GM12878 (cell line): ENCODE data around the gene CACNA1S. TPM values are rescaled to one million over a fixed set of nuclear protein-coding genes. Genes with fewer than 3 reads are reported as not detected.

Experiments
- ATAC-seq: fragments of 200-7000 bp; cut with Tn5 transposase; 3 replicates; pipeline ENCODE4 v1.9.1; 2020; ENCODE audit warnings: mild to moderate bottlenecking, moderate library complexity
- BruUV-seq: library from RNA; stranded (reverse); fragments of 400-500 nt; replicated peaks from 2 replicates; lab custom pipeline; 2021; lab: Mats Ljungman, UMichigan
- CTCF ChIA-PET: fragments of 300-600 bp; sonication (Branson Sonifier 250); formaldehyde crosslinking; extraction: SDS; loops from one replicate; lab custom pipeline; 2021; ENCODE audit warnings: inconsistent platforms; lab: Yijun Ruan, JAX
- POLR2A ChIA-PET: fragments of 350-600 bp; formaldehyde crosslinking; extraction: SDS; loops from one replicate; lab custom pipeline; 2021; ENCODE audit warnings: inconsistent platforms; lab: Charles Lee
- RAD21 ChIA-PET: fragments of 300-600 bp; sonication (Branson Sonifier 250); formaldehyde crosslinking; loops from one replicate; lab custom pipeline; 2023; ENCODE audit warnings: antibody characterized with exemption; ENCODE audit not compliant: unreplicated experiment; lab: Charles Lee
- SMC1A ChIA-PET: fragments of 300-600 bp; sonication (Branson Sonifier 250); formaldehyde crosslinking; loops from one replicate; lab custom pipeline; 2023; ENCODE audit not compliant: unreplicated experiment, uncharacterized antibody; lab: Charles Lee
- DNase-seq: peaks from one replicate; pipeline ENCODE4 v3.0.0-alpha.2; 2011; ENCODE audit warnings: low read depth, low spot score
- FAIRE-seq: peaks from 3 replicates; lab custom pipeline; 2011; peaks lifted over from hg19 to GRCh38; lab: Jason Lieb, UNC
- H2AFZ ChIP-seq: 2 replicates; pipeline ENCODE4 v1.6.0; 2011; ENCODE audit warnings: low read depth, low read length, control low read depth; ENCODE audit not compliant: control insufficient read depth
- H3K27ac ChIP-seq: 2 replicates; pipeline ENCODE4 v1.5.1; 2011; ENCODE audit warnings: control low read depth; ENCODE audit not compliant: control insufficient read depth, insufficient read depth
- H3K27me3 ChIP-seq, 2 experiments: replicated peaks in 1 of 2; 2 replicates each; pipeline versions ENCODE4 v1.6.0 to v1.6.1; 2011; ENCODE audit warnings: low read length in 1 of 2; ENCODE audit not compliant: control insufficient read depth in 2 of 2, insufficient read depth in 2 of 2
- H3K36me3 ChIP-seq, 2 experiments: 2 replicates each; pipeline ENCODE4 v1.5.1; 2011; ENCODE audit warnings: low read length in 1 of 2; ENCODE audit not compliant: control insufficient read depth in 2 of 2, insufficient read depth in 2 of 2
- H3K4me1 ChIP-seq: 2 replicates; pipeline ENCODE4 v1.6.1; 2011; ENCODE audit warnings: mild to moderate bottlenecking, low read length, moderate library complexity, mixed read lengths; ENCODE audit not compliant: control insufficient read depth, insufficient read depth
- H3K4me2 ChIP-seq: 2 replicates; pipeline ENCODE4 v1.6.0; 2011; ENCODE audit warnings: control low read depth; ENCODE audit not compliant: control insufficient read depth, insufficient read depth
- H3K4me3 ChIP-seq: fragments of 200-600 bp; sonication (generic); 2 replicates; pipeline ENCODE4 v1.5.1; 2016
- H3K79me2 ChIP-seq: 2 replicates; pipeline ENCODE4 v1.6.0; 2011; ENCODE audit warnings: low read length; ENCODE audit not compliant: control insufficient read depth, insufficient read depth
- H3K9ac ChIP-seq: 2 replicates; pipeline ENCODE4 v1.8.0; 2011; ENCODE audit warnings: low read length, control low read depth, mixed read lengths; ENCODE audit not compliant: control insufficient read depth, insufficient read depth
- H3K9me3 ChIP-seq: replicated peaks from 3 replicates; pipeline ENCODE4 v1.5.1; 2011; ENCODE audit warnings: mild to moderate bottlenecking, low read length; ENCODE audit not compliant: control insufficient read depth, insufficient read depth
- H4K20me1 ChIP-seq: 2 replicates; pipeline ENCODE4 v1.6.0; 2011; ENCODE audit not compliant: control insufficient read depth, insufficient read depth
- BHLHE40 ChIP-seq, 2 experiments: fragments of 450-650 bp in 1 of 2; IDR thresholded peaks; 2 replicates each; pipeline ENCODE4 v1.6.1; 2011 to 2017; ENCODE audit warnings: low read depth in 2 of 2, borderline replicate concordance in 1 of 2, improper control_type of control experiment in 1 of 2, low read length in 1 of 2, mild to moderate bottlenecking in 1 of 2
- HSF1 ChIP-seq: fragments of 150-350 bp; IDR thresholded peaks from 2 replicates; pipeline ENCODE4 v1.6.1; 2014; ENCODE audit warnings: mild to moderate bottlenecking, low read depth, low read length
- WGBS: methylation state at CpG from one replicate; pipeline ENCODE4 v1.1.6; 2016; ENCODE audit warnings: low lambda C conversion rate; ENCODE audit not compliant: insufficient replicate concordance, insufficient coverage; ENCODE audit errors: missing lambda C conversion rate; 5-methylcytosine and 5-hydroxymethylcytosine counted together
- in situ Hi-C: fragments of 300-500 bp; cut with MboI; formaldehyde crosslinking; loops from 9 replicates; pipeline ENCODE4 v1.14.3; 2018; ENCODE audit warnings: mixed read lengths
- intact Hi-C: fragments of 100-400 bp; cut with micrococcal nuclease; formaldehyde crosslinking; loops from one replicate; pipeline ENCODE4 v1.14.2; 2022; ENCODE audit not compliant: unreplicated experiment
- polyA plus RNA-seq, 11 experiments: library from polyadenylated mRNA; depleted of rRNA in 4 of 11; unstranded in 6 of 11; stranded (reverse) in 5 of 11; fragments of >200 nt; fragmentation: Nextera tagmentation in 4 of 11; fragmentation: Illumina TruSeq in 1 of 11; extraction: Ambion mirVana in 4 of 11; extraction: Trizol in 1 of 11; gene quantifications; 1 replicate in 1 of 11; 2 replicates in 10 of 11; pipeline versions ENCODE4 v1.2.1 to v1.2.3, GENCODE V29; 2011 to 2016; ENCODE audit warnings: inconsistent platforms in 2 of 11, missing spikeins in 2 of 11, low read depth in 1 of 11
- total RNA-seq, 4 experiments: library from RNA; depleted of rRNA in 3 of 4; stranded (reverse); fragments of >200 nt in 3 of 4; fragmentation: Illumina TruSeq in 1 of 4; extraction: Trizol in 1 of 4; gene quantifications; 2 replicates each; pipeline versions ENCODE4 v1.2.1 to v1.2.3, GENCODE V29; 2013 to 2021

Gene CACNA1S
- total and polyA plus RNA-seq, 10 of the 15 experiments (the other 5 are each of a cell fraction or from before 2014, with no cell fraction given) = under 0.01 to 0.04 (median 0.02) TPM; not detected in 6

DNA sequence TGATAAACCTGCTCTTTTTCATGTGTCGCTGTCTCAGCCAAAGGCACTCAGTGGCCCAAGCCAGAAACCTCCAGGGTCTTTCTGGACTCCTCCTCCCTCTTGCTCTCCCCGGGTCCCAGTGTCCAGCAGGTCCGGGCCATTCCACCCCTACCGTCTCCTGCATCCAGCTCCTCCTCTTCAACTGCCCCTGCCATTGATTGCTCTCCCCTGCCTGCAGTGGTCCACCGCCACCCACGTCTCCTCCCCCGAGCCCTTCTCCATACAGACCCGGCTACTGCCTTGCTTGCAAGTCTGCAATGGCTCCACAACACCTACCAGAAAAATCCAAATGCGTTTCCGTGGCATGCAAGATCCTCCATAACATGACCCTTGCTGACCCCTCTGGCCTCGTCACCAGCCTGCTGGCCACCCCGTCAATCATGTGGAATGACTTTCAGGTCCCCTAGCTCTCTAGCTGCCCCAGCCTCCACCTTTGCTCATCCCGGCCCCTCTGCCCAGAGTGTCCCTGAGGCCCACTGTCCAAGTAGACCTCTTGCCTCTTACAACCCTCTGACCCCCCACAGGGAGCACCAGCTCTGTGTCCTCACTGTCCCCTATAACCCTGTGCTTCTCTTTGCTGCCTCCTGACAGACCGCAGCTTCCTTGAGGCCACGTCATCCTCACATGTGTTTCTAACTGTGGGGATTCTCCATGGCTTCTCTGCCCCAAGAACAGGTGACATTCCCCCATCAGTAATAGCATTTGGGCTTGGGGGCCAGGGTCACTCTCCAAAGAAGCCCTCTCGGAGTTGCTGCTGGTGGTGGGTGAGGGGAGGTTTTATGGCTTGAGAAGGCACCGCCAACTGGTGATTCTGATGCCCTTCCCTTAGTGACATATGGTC is 15.0 kb downstream of the CACNA1S start:
- WGBS = 28% methylated on average over 17 of the region's 17 CpGs
- no peak for DNase-seq
- Histone ChIP-seq H3K4me2 (no peak overlapping the region), H3K79me2 (no peaks in the 10 kb centered on the region), H3K9ac (no peak overlapping the region), H3K9me3 (no peaks in the 10 kb centered on the region), H3K4me3 (no peak overlapping the region), H3K36me3 (no peaks in the 10 kb centered on the region), H3K27ac (no peak overlapping the region), H3K4me1 (no peaks in the 10 kb centered on the region; the same call in 1 of the 2 replicates), H3K27me3 (peaks cover 2 to 4% of the 10 kb centered on the region in 2 experiments; a peak in 3 of 4 replicates), H4K20me1 (no peaks in the 10 kb centered on the region), H2AFZ (no peak overlapping the region)
- intact Hi-C loops = no loop called here
- in situ Hi-C loops = no loop called here
- TF ChIP-seq HSF1 (no peak), BHLHE40 (IDR thresholded peaks at IDR 0.05; ENCODE audit: borderline replicate concordance in 1 of 2, low read depth in 2 of 2, low read length in 1 of 2) (0 out of 4 replicates have a peak, but pooled peaks of 1 of the 2 experiments have one; percentile 5)
- POLR2A ChIA-PET = interaction anchor here (0.6 kb wide), 1 partner anchor 104 kb away, joined by 4 read pairs; no protein-coding TSS in a partner anchor
- SMC1A ChIA-PET = no interaction called here
- RAD21 ChIA-PET = no interaction called here
- no peak for FAIRE-seq
- BruUV-seq = no TSS peak
- CTCF ChIA-PET = interaction anchor here (0.9 kb wide), 1 partner anchor 12 kb away, joined by 3 read pairs; no protein-coding TSS in a partner anchor
- ATAC-seq = no peak
